NB4 (cell line): Measurements from ENCODE around the gene BOK.
"Not testable (repeated sequence)": the region's sequence is repeated elsewhere in the genome, so short reads cannot be mapped to it uniquely, and the experiment has no call there.

ENCODE experiments used
- DNase-seq: peaks from one replicate; pipeline ENCODE4 v3.0.0; 2010; ENCODE audit warnings: low read depth
- H3K4me3 ChIP-seq: one replicate; pipeline ENCODE4 v1.5.1; 2011; ENCODE audit warnings: mild to moderate bottlenecking, low read depth, low read length, moderate library complexity
- MYC ChIP-seq: IDR thresholded peaks from 2 replicates; pipeline ENCODE4 v1.6.1; 2011; ENCODE audit warnings: low read depth, low read length
- POLR2A ChIP-seq: IDR thresholded peaks from 2 replicates; pipeline ENCODE4 v1.6.1; 2011; ENCODE audit warnings: mild to moderate bottlenecking; ENCODE audit not compliant: insufficient read length; ENCODE audit errors: extremely low read depth
- TF ChIP-seq, protein P1 (sequence below): IDR thresholded peaks from one replicate; pipeline ENCODE4 v1.5.1; 2012; ENCODE audit warnings: low read depth, low read length
- TF ChIP-seq, protein P2 (sequence below): IDR thresholded peaks from 2 replicates; pipeline ENCODE4 v1.6.1; 2011; ENCODE audit warnings: low read depth, low read length

BOK gene

DNA sequence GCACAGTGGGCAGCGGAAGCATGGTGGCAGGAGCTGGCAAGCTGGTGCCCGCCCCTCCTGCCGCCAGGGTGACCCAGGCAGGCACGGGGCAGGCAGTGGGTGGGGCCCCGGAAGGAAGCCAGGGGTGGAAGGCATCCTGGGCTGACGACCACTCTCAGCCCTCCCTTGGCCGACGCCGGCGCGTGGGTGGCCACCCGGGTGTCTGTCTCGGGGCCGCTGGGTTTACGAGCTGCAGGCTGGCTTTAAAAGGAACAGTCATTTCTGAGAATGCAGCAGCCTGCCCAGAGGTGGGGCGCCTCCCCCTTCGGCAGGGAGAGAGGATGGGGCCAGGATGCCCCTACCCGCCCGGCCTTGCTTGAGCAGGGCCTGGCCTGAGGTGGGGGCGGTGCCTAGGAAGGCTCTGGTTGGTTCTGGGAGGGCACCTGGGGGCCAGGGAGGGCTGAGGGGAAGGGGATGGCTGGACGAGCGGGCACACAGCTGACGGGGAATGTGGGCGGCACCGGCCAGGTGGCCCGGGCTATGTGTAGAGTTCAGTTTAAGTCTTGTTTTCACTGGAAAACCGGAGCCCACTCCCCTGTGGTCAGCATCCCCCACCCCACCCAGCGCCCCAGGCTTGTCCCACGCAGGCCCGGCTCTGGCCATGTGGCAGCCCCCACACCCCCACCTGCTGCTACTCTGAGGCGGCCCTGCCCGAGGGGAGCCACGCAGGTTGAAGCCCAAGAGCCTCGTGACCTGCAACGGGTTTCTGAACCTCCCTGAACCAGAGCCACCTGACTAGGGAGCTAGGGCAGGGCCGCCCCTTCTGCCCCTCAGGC lies 6.3 kb downstream of the BOK start:
- TF ChIP-seq POLR2A (no peak), MYC (no peak)
- TF ChIP-seq, protein P1, sequence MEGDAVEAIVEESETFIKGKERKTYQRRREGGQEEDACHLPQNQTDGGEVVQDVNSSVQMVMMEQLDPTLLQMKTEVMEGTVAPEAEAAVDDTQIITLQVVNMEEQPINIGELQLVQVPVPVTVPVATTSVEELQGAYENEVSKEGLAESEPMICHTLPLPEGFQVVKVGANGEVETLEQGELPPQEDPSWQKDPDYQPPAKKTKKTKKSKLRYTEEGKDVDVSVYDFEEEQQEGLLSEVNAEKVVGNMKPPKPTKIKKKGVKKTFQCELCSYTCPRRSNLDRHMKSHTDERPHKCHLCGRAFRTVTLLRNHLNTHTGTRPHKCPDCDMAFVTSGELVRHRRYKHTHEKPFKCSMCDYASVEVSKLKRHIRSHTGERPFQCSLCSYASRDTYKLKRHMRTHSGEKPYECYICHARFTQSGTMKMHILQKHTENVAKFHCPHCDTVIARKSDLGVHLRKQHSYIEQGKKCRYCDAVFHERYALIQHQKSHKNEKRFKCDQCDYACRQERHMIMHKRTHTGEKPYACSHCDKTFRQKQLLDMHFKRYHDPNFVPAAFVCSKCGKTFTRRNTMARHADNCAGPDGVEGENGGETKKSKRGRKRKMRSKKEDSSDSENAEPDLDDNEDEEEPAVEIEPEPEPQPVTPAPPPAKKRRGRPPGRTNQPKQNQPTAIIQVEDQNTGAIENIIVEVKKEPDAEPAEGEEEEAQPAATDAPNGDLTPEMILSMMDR, result no peak
- TF ChIP-seq, protein P2, sequence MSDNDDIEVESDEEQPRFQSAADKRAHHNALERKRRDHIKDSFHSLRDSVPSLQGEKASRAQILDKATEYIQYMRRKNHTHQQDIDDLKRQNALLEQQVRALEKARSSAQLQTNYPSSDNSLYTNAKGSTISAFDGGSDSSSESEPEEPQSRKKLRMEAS, result no peak
- H3K4me3 ChIP-seq, result no peak overlapping the region

DNA sequence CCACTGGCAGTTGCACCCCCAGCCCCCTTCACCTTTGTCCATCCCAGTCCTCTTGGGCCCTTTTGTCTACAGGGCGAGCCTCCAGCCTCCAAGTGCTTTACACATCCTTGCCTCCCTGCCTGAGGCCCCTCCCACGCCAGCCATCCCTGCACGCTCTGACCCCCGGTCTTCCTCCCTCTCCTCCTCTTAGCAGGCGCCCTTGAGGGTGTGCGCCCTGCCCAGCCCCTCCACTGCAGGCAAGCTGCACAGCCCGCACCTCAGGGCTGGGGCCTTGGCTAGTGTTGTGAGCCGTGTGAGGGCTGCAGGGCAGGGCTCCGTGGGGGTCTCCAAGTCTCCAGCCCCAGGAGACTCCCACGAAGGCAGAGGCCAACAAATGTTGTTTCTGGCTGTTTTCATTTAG lies 6.9 kb downstream of the BOK start:
- no peak overlapping the region for H3K4me3 ChIP-seq
- DNase-seq, result no peak
- TF ChIP-seq POLR2A (no peak), MYC (no peak)
- TF ChIP-seq, protein P1, result no peak
- TF ChIP-seq, protein P2, result no peak

More for the DNA sequence above, 6.3 kb downstream of the BOK start:
- DNase-seq, result peak; percentile 47

DNA sequence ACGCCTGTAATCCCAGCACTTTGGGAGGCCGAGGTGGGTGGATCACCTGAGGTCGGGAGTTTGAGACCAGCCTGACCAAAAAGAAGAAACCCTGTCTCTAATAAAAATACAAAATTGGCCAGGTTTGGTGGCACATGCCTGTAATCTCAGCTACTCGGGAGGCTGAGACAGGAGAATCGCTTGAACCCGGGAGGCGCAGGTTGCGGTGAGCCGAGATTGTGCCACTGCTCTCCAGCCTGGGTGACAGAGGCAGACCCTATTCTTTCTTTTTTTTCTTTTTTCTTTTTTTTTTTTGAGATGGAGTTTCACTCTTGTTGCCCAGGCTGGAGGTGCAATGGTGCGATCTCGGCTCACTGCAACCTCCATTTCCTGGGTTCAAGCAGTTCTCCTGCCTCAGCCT lies 7.5 kb downstream of the BOK start:
- H3K4me3 ChIP-seq, DNase-seq: not testable (repeated sequence)

DNA sequence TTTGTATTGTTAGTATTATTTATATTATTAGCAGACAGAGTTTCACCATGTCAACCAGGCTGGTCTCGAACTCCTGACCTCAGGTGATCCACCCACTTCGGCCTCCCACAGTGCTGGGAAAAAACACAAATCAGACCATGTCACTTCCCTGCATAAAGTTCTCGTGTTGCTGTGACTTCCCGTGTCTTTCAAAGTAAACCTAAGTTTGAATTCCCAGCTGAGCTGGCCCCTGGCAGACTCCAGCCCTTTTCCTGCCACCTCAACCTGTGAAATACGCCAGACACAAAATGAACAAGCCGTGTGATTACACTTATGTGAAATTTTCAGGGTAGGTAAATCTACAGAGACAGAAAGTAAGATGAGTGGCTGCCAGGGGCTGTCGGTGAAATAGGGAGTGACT lies 7.9 kb downstream of the BOK start:
- H3K4me3 ChIP-seq, result no peak overlapping the region
- TF ChIP-seq, protein P2, result no peak
- TF ChIP-seq MYC (no peak), POLR2A (no peak)
- TF ChIP-seq, protein P1, result no peak
- DNase-seq, result no peak

DNA sequence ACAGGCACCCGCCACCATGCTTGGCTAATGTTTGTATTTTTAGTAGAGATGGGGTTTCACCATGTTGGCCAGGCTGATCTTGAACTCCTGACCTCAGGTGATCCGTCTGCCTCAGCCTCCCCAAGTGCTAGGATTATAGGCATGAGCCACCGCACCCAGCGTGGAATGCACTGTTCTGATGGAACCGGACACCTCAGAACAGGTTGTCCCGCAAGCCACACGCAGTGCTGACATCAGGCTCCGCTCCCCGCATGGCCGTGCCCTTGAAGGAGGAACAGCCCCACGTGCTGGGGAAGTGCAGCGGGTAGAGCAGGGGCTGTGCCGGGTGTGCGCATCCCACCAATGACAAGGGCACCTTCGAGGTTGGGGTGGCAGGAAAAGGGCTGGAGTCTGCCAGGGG lies 8.7 kb downstream of the BOK start:
- DNase-seq, H3K4me3 ChIP-seq: not testable (repeated sequence)

DNA sequence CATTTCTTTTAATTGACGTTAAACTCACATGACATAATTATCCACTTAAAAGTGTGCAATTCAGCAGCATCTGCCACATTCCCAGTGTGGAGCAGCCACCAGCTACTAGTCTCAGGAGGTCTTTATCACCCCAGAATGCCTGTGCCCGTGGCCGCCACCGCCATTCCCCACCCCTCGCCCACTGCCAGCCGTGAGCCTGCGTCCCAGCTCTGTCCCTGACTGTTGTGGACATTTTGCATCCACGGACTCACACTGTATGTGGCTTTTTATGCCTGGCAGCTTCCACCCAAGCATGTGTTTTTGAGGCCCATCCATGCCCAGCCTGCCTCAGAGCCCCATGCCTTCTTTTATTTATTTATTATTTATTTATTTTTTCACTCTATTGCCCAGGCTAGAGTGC lies 9.2 kb downstream of the BOK start:
- TF ChIP-seq, protein P2, result no peak
- no peak for TF ChIP-seq MYC
- TF ChIP-seq POLR2A, result no peak
- TF ChIP-seq, protein P1, result no peak
- no peak for DNase-seq
- no peak overlapping the region for H3K4me3 ChIP-seq

DNA sequence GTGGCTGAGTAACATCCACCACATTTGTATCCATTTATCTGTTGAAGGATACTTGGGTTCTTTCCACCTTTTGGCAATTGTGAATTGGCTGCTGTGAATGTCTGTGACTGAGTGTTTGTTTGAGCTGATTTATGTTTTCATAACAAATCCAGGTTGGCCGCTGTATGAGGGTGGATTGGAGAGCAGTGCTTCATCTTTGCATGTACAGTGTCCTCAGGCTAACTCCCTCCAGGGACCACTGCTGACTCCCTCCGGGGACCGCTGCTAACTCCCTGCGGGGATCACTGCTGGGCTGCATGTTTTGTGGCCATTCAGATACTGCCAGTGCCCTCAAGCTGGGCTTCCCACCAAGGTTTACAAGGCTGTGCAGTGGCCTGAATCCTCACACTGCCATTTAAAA lies 10.2 kb downstream of the BOK start:
- TF ChIP-seq, protein P2, result no peak
- no peak for TF ChIP-seq POLR2A
- no peak for DNase-seq
- H3K4me3 ChIP-seq, result no peak overlapping the region
